DOHH2 (cell line): Measurements from ENCODE around the gene EPB41L1.

ENCODE experiments used
- H3F3A ChIP-seq: fragments of 200-600 bp; sonication (generic), shearing (Covaris generic); 2 replicates; pipeline ENCODE4 v1.6.0; 2016; ENCODE audit warnings: antibody characterized with exemption, mild to moderate bottlenecking; ENCODE audit not compliant: control insufficient read depth, insufficient read depth
- H3K27ac ChIP-seq: fragments of 200-600 bp; sonication (generic); 2 replicates; pipeline ENCODE4 v1.5.1; 2014; ENCODE audit warnings: low read depth, mild to moderate bottlenecking, low read length, moderate library complexity
- H3K27me3 ChIP-seq: fragments of 200-600 bp; sonication (generic); 2 replicates; pipeline ENCODE4 v1.6.1; 2014; ENCODE audit warnings: mild to moderate bottlenecking, low read length, mixed read lengths; ENCODE audit not compliant: control insufficient read depth
- H3K36me3 ChIP-seq: fragments of 200-600 bp; sonication (generic); 2 replicates; pipeline ENCODE4 v1.6.1; 2014; ENCODE audit warnings: mild to moderate bottlenecking, low read length, moderate library complexity, mixed read lengths; ENCODE audit not compliant: control insufficient read depth
- H3K4me1 ChIP-seq: fragments of 200-600 bp; sonication (generic); 2 replicates; pipeline ENCODE4 v1.6.1; 2014; ENCODE audit warnings: mild to moderate bottlenecking, low read length, mixed read lengths; ENCODE audit not compliant: control insufficient read depth
- H3K4me2 ChIP-seq: fragments of 200-600 bp; sonication (generic); 2 replicates; pipeline ENCODE4 v1.6.0; 2014; ENCODE audit warnings: mild to moderate bottlenecking, low read length, moderate library complexity
- H3K4me3 ChIP-seq: fragments of 200-600 bp; sonication (generic); 2 replicates; pipeline ENCODE4 v1.5.1; 2014; ENCODE audit warnings: mild to moderate bottlenecking, low read length, mixed read lengths
- H3K79me2 ChIP-seq: fragments of 200-600 bp; sonication (generic); 2 replicates; pipeline ENCODE4 v1.6.1; 2014; ENCODE audit warnings: mild to moderate bottlenecking, low read length, mixed read lengths; ENCODE audit not compliant: control insufficient read depth
- H3K9me2 ChIP-seq: fragments of 200-600 bp; sonication (generic); replicated peaks from 2 replicates; pipeline ENCODE4 v1.6.1; 2014; ENCODE audit warnings: mild to moderate bottlenecking, low read length, mixed read lengths; ENCODE audit not compliant: control insufficient read depth
- H3K9me3 ChIP-seq: fragments of 200-600 bp; sonication (generic); 2 replicates; pipeline ENCODE4 v1.6.1; 2014; ENCODE audit warnings: antibody characterized with exemption, low read length, mixed read lengths; ENCODE audit not compliant: control insufficient read depth, insufficient read depth
- H4K20me1 ChIP-seq: fragments of 200-600 bp; sonication (generic); 2 replicates; pipeline ENCODE4 v1.6.0; 2014; ENCODE audit warnings: low read depth, mild to moderate bottlenecking, antibody characterized with exemption, low read length, moderate library complexity; ENCODE audit not compliant: control insufficient read depth, insufficient read depth
- EZH2phosphoT487 ChIP-seq: fragments of 200-600 bp; sonication (generic); IDR thresholded peaks from 2 replicates; pipeline ENCODE4 v1.6.1; 2017; ENCODE audit warnings: borderline replicate concordance, mild to moderate bottlenecking, antibody characterized with exemption, low read length, moderate library complexity, mixed read lengths
- TF ChIP-seq, protein P1 (sequence below): fragments of 200-600 bp; sonication (generic); IDR thresholded peaks from one replicate; pipeline ENCODE4 v1.5.1; 2014; ENCODE audit warnings: antibody characterized with exemption, mild to moderate bottlenecking, low read depth, low read length; ENCODE audit not compliant: poor library complexity, severe bottlenecking

The EPB41L1 gene

DNA sequence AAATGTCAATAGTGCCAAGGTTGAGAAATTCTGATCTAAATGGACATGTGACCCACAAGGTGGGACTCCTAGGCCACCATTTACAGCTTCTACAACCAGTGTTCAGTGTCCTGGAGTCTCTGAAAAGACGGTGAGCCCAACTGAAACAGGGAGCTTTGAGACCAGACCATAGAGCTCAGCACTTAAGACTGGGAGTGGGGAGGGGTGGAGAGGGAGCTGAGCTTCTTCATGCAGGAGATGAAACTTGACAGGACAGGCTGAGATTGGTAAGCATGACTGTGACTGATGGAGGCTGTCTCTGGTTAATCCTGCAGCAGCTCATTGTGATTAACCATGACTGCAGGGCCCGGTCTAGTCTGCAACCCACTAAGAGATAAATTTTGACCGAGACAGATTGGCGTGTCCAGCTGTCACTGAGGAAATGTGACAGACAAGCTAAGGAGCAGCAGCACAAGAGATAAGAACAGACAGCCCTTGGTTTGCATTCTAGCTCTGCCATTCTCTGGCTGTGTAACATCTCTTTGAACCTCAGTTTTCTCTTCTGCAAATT is 80.3 kb downstream of the EPB41L1 start:
- Histone ChIP-seq H3K9me3 (no peaks in the 10 kb centered on the region), H4K20me1 (no peaks in the 10 kb centered on the region; the same call in 1 of the 2 replicates), H3K4me1 (peaks cover 15% of the 10 kb centered on the region), H3K27ac (no peak overlapping the region), H3K9me2 (no peaks in the 10 kb centered on the region), H3K36me3 (peaks cover 7% of the 10 kb centered on the region; the same call in 1 of the 2 replicates), H3K79me2 (peaks cover 41% of the 10 kb centered on the region), H3K4me3 (no peak overlapping the region), H3K4me2 (no peak overlapping the region), H3F3A (no peaks in the 10 kb centered on the region), H3K27me3 (no peaks in the 10 kb centered on the region)
- TF ChIP-seq, protein P1, sequence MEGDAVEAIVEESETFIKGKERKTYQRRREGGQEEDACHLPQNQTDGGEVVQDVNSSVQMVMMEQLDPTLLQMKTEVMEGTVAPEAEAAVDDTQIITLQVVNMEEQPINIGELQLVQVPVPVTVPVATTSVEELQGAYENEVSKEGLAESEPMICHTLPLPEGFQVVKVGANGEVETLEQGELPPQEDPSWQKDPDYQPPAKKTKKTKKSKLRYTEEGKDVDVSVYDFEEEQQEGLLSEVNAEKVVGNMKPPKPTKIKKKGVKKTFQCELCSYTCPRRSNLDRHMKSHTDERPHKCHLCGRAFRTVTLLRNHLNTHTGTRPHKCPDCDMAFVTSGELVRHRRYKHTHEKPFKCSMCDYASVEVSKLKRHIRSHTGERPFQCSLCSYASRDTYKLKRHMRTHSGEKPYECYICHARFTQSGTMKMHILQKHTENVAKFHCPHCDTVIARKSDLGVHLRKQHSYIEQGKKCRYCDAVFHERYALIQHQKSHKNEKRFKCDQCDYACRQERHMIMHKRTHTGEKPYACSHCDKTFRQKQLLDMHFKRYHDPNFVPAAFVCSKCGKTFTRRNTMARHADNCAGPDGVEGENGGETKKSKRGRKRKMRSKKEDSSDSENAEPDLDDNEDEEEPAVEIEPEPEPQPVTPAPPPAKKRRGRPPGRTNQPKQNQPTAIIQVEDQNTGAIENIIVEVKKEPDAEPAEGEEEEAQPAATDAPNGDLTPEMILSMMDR, result no peak
- no peak for TF ChIP-seq EZH2phosphoT487

DNA sequence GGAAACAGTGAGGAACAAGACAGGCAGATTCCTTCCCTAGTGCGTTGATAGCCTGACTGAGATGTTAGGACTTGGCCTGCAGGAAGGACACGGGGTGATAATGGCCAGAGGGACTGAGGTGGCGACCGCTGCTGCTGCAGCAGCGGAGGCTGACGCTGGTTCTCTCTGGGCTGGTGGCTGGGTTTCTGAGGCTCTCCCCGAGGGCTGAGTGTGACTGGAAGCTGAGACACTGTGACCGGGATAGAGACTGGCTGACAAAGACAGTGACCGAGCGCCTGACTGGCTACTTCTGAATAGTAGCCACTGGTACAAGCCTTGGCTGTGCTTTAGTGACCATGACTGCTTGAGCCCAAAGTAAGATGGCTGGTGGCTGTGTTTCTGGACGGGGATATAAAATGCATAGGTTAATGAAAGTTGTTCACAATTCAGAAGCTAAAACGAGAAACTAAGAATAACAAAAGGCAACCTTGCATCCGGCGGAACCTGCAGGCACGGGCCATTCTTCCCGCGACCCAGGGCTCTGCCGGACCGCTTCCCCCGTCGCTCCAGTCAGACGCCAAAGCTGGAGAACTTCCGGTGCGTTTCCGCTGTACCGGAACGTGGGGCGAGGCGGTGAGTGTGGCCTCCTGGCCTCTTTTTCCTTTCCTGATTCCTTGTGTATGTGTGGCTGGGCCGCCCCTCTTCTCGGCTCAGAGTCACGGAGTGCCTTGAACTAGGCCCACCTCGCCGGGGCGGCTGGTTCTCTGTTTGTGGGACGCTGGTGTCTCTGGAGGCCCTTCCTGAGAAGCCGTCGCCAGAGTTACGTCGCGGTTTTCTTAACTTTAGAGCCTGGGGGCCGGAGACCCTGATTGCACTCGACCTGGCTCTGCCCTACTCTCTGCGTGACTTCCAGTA is 81.6 kb downstream of the EPB41L1 start, which contains the start of gene AAR2:
Gene AAR2 (plus strand): TSS at position 587 of the 894 bp plus-strand sequence. CDS start 3,391 bp downstream, outside the sequence.
- peak within 1 kb of the TSS; percentile 79 for H3K4me2 ChIP-seq
- peaks cover 15% of the 10 kb centered on the region for H3K4me1 ChIP-seq
- no peak for TF ChIP-seq EZH2phosphoT487
- TF ChIP-seq, protein P1, result no peak
- H3K36me3 ChIP-seq, result peaks cover 16% of the 10 kb centered on the region
- H3F3A ChIP-seq, result no peaks in the 10 kb centered on the region; the same call in 1 of the 2 replicates
- H3K4me3 ChIP-seq, result peak within 1 kb of the TSS; percentile 78
- no peaks in the 10 kb centered on the region; the same call in 1 of the 2 replicates for H4K20me1 ChIP-seq
- H3K9me2 ChIP-seq, result no peaks in the 10 kb centered on the region
- no peaks in the 10 kb centered on the region for H3K27me3 ChIP-seq
- peaks cover 52% of the 10 kb centered on the region for H3K79me2 ChIP-seq
- H3K9me3 ChIP-seq, result no peaks in the 10 kb centered on the region
- peak within 1 kb of the TSS; percentile 1; the same call in 1 of the 2 replicates for H3K27ac ChIP-seq

DNA sequence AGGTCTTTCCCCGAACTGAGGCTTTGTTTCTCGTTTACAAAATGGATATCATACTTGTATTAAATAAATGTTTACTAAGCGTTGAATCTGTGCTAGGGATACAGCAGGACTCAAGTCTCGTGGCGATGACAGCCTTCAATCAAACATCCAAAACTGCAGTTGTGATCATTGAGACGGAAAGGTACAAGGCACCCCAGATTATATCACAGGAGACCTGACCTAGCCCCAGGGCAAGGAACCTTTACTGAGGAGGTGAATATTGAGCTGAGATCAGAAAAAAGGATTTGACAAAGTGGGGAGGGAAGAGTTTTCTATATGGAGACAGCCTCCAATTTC is 82.2 kb downstream of the EPB41L1 start:
- peaks cover 15% of the 10 kb centered on the region for H3K4me1 ChIP-seq
- H3K79me2 ChIP-seq, result peaks cover 58% of the 10 kb centered on the region

More for the DNA sequence above, 82.2 kb downstream of the EPB41L1 start:
- H3K27ac ChIP-seq, result peak overlapping the region; percentile 1; the same call in 1 of the 2 replicates
- peak overlapping the region; percentile 79 for H3K4me2 ChIP-seq
- no peaks in the 10 kb centered on the region; the same call in 1 of the 2 replicates for H3F3A ChIP-seq
- TF ChIP-seq EZH2phosphoT487, result no peak
- TF ChIP-seq, protein P1, result no peak
- H3K9me3 ChIP-seq, result no peaks in the 10 kb centered on the region
- H4K20me1 ChIP-seq, result no peaks in the 10 kb centered on the region; the same call in 1 of the 2 replicates
- peaks cover 16% of the 10 kb centered on the region for H3K36me3 ChIP-seq
- H3K4me3 ChIP-seq, result peak overlapping the region; percentile 78
- no peaks in the 10 kb centered on the region for H3K27me3 ChIP-seq
- no peaks in the 10 kb centered on the region for H3K9me2 ChIP-seq
